NCI-H1105 treated with DMSO at 0.1 percent for 48 hours (cell line): ENCODE measurements around the gene MC1R.
A peak's percentile ranks its signal among the peaks of the same experiment; 100 is the strongest.

Source experiments
- DNase-seq: peaks from one replicate; lab custom pipeline; 2025; lab: John Stamatoyannopoulos, UW

Gene MC1R

DNA sequence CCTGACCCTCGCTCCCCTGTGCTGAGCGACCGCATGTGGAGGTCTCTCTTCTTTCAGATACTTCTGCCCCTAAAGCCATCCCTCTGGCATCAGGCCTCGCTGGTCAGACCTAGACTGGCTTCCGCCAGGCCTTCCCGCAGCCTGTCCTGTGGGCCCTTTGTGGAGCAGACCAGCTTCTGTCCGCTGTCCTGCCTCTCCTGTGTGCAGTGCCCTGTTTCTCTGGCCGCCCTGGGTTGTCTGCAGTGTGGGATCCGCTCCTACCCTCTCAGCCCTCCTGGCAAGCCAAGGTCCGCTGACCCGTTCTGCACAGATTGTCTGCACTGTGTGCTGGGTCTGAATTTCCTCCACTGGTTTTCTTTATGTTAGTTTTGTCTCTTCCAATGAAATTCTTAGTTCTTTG lies 21.5 kb upstream of the MC1R start:
- DNase-seq: no peak

DNA sequence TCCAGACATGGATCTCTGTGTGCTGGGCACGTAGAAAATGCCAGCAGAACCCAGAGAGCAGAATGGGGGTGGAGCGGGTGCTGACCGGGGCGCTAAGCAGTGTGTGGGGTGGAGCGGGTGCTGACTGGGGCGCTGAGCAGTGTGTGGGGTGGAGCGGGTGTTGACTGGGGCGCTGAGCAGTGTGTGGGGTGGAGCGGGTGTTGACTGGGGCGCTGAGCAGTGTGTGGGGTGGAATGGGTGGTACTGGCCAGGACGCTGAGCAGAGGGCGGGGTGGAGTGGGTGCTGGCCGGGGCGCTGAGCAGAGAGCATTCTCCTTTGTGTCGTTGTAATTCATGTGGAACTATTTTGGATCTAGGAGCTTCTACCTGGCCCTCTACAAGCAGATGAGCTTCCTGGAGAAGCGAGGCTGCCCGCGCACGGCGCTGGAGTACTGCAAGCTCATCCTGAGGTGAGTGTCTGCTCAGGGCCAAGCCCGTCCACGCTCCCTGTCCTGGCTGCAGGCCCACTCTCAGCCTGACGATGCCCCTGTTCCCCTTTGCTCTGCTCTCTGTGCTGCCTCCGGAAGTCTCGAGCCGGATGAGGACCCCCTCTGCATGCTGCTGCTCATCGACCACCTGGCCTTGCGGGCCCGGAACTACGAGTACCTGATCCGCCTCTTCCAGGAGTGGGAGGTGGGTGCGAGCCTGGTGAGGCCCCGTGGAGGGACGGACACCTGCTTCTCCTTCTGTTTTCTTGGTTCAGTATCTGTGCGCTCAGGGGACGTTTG lies 20.3 kb upstream of the MC1R start:
- DNase-seq: no peak

DNA sequence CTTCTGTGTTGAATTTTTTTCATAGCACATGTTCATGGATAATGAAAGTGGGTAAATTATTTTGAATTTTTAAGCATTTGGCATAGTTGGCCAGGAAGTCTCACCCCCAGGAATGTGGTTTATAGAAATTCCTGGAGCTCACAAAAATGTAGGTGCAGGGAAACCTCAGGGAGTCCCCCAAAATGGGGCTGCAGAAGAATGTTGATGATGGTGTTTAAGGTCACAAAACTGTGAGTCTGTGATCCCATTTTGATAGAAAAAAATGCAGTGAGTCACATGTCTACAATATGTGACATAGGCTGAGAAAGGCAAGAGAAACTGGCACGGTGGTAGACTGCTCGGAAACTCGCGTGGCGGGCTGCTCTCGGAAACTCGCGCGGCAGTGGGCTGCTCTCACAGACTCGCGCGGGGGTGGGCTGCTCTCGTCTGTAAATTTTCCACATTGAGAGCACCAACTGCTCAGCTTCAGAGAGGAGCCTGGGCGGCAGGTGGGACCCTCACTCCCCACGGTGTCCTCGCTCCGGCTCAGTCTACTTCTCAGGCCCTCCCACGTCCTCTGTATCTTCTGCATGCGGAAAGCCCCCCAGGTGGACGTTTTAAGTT lies 18.7 kb upstream of the MC1R start:
- DNase-seq: no peak

DNA sequence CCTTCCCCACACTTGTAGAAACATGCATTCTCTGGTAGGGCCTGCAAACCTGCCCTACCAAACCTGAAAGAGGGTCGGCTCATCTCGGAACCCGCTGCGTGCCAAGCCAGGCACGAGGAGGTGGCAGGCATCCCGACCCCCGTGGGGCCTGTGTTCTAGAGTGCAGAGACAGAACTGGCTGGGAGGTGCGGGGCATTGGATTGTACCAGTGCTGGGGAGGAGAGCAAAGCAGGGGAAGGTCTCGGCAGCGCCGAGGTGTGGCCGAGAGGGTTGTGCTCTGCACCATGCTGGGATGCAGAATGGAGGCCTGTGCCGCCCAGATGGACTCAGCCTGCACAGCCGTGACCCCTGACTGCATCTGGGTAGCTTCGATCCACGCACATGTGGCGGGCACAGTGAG lies 17.8 kb upstream of the MC1R start:
- DNase-seq: no peak

DNA sequence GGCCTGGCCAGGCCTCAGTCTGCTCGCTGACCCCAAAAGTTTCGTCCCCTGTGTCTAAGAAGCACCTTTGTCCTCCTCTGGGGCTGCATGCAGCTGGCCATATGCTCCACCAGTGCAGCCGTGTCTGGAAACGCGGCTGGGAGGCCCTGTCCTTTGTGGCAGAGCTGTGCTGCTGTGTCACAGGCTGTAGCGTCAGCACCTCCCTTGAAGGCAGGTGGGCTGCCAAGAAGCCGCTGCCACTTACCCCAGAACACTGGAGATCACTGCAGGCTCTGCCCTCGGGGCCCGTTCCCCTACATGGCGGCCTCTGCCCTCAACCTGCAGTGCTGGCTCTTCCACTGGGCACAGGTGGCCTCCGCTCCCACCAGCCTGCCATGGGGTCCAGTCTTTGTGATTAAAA lies 15.7 kb upstream of the MC1R start:
- no peak for DNase-seq

DNA sequence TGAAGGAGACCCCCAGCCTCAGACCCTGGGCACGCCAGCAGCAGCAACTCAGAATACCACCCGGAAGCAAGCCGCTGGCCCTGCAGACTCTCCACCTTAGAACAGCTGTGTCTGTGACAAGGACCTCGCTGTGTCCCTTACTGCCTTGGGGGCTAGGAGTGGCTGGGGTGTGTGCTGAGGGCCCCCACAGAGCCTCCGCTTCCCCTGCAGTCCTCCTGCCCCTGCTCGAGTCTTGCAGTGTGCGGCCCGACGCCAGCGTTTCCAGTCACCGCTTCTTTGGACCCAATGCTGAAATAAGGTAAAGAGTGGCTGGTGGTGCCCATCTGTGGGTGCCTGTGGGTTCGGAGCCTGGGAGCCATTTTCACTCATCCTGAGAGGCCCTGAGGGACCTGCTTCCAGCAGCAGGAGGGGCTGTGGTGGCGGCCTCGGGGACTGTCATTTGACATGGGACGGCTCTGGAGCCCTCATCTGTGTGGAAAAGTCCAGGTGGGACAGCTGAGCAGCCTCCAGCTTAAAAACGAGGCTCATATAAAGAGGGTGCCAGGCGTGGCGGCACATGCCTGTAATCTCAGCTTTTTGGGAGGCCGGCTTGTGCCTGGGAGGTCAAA lies 14.7 kb upstream of the MC1R start:
- no peak for DNase-seq

DNA sequence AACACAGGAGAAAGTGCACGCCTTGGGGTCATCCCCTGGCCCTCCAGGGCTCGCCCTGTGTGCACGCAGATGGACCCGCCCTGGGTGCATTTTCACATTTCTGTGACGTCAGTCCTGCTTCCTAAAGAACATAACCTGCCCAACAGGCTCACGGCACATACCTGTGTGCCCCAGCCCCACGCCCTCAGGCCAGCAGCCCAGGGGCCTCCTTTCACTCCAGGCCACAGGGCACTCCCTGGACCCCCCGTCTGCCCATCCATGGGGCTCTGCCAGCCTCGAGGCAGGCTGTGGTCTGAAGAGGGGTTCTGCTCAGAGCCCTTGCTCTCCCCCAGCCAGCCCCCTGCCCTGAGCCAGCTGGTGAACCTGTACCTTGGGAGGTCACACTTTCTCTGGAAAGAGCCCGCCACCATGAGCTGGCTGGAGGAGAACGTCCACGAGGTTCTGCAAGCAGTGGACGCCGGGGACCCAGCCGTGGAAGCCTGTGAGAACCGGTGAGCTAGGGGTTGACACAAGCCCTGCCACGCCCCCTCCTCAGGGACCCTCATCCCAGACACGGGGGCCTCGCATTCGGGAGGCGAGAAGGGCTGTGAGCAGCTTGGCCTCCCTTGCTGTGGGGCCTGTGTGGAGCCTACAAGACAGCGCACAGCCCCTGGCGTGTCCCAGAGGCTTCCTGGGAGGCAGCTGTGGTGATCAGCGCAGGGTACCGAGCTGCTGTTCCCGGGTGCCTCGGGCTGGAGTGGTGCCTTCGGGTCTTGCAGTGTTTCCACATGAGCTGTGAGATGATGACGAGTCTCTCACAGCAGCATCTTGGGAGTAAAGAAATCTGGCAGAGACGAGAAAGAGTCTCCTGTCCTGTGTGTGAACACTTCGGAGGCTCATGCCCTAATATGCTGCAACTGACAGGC lies 13.8 kb upstream of the MC1R start:
- DNase-seq: no peak

DNA sequence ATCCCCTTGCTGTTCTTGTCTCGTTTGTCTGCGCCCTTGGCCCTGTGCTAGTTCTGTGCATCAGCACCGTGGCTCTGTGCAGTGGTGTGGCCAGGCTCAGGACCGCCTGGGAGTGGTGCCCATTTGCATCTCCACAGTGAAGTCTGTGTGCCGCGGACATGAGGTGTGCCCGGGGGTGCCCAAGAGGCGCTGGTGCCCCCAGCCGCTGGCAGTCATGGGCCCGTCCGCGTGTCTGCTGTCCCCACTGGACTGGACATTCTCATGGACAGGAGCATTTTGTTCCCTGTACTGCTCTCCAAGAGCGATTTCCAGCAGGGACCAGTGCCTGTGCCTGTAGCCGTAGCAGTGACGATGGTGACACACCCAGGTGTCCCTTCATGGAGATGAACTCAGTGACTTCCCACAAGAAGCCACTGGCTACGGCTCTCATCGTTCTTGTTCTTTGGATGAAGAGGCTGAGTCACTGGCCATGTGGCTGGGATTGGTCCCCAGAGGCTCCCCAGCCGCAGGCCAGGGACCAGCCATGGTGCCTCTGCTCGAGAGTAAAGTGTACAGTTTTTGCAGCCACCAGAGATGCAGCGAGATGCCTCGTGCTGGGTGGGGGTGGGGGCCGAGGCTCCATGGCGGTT lies 13.0 kb upstream of the MC1R start:
- no peak for DNase-seq

DNA sequence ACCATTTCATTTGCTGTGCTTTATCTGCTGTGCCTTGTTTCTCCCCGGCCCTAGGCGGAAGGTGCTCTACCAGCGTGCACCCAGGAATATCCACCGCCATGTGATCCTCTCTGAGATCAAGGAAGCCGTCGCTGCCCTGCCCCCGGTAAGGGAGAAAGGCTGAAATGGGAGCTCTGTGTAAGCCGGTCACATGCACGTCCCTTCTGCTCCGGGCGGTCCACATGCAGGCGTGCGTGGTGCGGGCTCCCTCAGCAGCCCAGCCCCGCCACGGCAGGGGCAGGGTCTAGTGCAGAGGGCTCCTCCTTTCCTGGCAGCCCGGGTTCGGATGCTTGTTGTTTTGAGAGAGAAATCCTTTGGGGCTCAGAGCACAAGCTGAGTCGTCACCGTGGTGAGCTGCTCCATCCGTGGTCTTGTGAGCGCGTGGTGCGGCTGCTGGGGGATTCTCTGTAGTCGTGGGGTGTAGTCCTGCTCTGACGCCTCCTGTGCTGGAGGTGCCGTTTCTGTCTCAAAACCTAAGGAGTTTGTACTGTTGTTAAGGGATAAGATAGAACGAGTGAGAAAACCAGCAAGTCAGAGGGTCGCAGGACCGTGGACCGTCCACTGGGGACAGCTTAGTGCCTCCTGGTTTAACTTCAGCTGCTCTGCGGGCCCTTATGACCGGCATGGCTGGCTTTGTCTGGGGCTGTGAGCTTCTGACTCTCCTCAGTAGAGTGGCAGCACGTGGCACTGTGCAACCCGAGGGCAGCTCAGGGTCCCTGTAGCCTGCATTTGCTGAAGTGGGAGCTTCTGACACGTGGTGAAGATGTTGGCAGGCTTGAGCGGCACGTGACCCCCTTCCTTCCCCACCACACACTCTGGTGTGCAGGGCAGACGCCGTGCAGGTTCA lies 12.3 kb upstream of the MC1R start:
- DNase-seq: no peak

DNA sequence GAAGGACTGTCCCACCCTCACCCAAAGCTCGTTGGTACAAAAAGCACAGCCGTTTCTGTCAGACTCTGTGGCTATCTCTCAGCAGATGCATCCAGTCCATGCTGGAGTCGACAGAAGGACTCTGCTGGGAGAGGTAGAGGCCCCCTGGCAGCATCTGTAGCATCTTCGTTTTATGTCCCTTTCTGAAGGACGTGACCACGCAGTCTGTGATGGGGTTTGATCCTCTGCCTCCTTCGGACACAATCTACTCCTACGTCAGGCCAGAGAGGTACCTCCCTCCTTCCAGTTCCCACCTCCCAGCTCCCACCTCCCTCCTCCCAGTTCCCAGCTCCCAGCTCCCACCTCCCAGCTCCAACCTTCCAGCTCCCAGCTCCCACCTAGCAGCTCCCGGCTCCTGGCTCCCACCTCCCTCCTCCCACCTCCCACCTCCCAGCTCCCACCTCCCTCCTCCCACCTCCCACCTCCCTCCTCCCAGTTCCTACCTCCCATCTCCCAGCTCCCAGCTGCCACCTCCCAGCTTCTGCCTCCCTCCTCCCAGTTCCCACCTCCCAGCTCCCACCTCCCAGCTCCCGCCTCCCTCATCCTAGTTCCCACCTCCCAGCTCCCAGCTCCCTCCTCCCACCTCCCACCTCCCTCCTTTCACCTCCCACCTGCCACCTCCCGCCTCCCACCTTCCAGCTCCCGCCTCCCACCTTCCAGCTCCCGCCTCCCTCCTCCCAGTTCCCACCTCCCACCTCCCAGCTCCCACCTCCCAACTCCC lies 11.4 kb upstream of the MC1R start:
- no peak for DNase-seq

DNA sequence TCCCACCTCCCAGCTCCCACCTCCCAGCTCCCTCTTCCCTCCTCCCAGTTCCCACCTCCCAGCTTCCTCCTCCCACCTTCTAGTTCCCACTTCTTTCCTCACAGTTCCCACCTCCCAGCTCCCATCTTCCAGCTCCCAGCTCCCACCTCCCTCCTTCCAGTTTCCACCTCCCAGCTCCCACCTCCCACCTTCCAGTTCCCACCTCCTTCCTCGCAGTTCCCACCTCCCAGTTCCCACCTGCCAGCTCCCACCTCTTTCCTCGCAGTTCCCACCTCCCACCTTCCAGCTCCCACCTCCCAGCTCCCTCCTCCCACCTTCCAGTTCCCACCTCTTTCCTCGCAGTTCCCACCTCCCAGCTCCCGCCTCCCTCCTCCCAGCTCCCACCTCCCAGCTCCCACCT lies 10.4 kb upstream of the MC1R start:
- DNase-seq: no peak

DNA sequence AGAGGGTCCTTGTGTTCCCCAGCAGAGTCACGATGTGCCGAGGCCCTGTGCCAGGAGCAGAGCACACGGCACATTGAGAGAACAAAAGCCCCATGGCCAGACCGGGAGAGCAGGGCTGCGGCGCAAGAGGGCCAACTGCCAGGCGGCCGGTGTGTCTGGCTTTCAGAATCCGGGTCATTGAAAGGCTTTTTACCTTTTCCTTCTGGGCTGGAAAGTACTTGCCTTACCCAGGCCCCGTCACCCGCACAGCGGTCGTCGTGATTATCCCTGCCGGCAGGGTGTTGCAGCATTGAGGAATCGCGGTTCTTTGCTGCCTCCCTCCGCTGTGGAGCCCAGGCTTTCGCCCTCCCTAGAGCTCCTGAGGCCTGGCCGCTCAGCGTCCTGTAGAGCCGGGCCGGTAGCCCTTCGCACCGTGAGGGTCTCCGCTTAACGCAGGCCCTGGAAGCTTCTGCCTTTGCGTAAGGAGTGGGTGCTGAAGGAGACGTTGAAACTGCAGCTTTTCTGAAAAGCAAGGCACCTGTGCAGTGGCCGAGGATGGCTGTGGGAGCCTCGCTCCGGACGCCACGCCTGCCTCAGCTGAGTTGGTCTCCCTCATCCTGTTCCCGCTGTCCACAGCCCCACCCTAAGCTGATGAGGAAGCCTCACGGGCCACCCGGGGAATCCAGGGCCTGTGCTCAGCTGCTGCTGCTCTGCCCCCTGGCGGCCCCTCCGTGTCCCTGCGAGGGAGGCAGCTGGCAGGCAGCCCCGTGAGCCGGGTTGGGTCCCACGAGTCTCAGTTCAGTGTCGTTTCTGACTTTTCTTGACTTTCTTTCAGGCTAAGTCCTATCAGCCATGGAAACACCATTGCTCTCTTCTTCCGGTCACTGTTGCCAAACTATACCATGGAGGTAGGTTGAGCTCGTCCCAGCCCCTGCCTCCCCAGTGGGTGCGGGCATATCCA lies 8.6 kb upstream of the MC1R start:
- peak; percentile 11 for DNase-seq

DNA sequence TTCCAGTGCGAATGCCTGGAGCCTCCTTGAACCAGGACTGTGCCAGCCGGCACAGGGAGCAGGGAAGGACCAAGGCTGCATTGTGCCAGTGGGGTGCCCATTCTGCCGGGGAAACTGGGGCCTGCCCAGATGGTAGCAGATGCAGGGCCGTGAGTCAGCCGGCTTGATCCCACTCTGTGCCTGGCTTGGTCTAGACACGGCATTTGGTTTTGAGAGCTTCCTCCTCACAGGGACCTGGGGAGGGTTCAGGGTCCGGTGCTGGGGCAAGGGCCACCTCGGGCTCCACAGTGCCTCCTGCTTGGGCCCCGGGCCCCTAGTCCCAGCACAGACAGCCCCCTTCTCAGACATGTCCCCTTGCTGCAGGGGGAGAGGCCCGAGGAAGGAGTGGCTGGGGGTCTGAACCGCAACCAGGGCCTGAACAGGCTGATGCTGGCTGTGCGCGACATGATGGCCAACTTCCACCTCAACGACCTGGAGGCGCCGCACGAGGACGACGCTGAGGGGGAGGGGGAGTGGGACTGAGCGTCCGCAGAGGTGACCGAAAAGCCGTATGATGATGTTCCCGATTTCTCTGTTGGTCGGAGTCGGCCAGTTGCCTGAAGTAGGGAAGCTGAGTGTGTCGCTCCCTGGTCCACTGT lies 7.8 kb upstream of the MC1R start:
- DNase-seq: no peak

DNA sequence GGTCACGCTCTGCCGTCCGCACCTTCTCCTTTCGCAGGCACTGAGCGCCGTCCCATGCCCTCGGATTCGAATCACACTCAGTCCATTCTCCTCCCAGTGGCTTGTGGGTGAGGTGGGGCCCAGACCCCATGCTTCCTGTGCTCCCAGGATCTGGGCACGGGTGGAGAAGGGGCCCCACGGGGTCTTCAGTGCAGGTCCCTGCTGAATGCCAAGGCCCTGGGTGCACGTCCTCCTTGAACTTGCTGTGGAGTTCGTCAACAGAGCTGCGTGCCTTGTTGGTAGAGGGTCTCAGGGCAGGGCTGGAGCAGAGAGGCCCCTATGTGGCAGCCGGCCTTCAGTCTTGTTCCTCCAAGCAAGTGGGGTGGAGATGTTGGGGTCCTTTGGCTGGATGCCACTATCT lies 7.3 kb upstream of the MC1R start:
- no peak for DNase-seq

DNA sequence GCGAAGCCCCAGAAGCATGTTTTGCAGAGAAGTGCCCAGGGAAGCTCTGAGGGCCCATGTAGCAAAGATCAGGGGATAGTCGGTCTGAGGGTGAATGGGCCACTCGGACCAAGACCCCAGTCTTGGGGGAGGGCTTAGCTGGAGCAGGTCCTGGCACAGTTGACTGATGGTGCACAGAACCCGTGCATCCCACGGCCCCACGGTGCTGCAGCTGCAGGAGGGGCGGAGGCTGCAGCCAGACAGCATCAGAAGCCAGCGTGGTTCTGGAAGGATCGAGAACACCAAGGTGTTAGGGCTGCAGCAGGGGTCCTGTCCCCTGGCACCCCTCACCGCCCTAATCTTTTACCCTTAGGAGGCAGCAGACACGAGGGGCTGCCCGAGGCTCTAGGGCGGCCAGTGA lies 6.5 kb upstream of the MC1R start:
- DNase-seq: no peak

DNA sequence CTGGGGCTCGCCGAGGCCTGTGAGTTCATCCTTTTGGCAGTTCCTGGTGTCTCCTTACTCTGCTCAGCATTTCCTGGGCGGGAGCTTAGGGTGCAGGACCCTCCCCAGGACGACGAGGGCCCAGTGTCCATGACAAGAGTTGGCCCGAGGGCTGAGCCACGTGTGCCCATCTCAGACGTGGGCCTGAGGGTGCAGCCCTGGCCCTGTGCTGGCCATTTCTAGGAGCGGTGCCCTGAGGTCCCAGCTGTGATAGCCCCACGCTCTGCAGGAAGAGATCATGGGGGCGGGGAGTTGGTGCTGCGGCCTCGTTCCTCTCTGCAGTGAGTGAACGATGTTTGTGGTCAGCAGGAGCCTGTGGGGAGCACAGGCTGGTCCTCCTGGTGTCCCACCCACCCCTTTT lies 6.0 kb upstream of the MC1R start:
- DNase-seq: no peak

DNA sequence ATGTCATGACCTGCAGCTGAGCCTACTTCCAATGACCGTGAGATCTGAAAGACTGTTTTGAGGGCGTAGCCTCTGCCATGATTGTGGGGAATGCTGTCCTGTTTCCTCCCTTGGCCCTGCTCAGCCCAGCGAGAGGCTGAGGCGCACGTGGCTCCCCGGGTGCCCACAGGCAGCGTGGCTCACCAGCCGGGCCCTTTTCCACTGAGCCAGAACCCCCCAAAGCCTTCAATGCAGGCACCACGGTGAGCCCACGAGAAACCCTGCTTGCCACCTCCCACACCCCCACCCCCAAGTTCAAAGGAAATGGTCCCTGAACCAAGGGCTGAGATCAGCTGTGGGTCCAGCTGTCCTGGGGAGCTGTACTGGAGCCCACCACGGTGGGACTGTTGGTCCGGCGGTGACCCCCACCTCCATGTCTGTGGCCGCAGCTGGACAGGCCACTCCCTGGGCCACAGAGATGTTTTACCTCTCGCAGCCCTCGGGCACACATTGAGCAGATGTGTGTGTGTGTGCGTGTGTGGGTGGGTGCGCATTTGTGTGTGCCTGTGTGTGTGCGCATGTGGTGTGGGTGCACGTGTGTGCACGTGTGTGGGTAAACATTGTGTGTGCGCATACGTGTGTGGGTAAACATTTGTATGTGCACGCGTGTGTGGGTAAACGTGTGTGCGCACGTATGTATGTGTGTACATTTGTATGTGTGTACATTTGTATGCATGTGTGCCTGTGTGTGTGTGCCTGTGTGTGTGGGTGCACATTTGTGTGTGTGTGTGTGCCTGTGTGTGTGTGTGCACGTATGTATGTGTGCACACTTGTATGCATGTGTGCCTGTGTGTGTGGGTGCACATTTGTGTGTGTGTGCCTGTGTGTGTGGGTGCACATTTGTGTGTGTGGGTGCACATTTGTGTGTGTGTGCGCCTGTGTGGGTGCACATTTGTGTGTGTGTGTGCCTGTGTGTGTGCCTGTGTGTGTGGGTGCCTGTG lies 5.0 kb upstream of the MC1R start:
- DNase-seq: no peak
